ENCODE results near the gene RPS6KA4.
"Not testable (repeated sequence)": the region's sequence is repeated elsewhere in the genome, so short reads cannot be mapped to it uniquely, and the experiment has no call there.

The RPS6KA4 gene

DNA sequence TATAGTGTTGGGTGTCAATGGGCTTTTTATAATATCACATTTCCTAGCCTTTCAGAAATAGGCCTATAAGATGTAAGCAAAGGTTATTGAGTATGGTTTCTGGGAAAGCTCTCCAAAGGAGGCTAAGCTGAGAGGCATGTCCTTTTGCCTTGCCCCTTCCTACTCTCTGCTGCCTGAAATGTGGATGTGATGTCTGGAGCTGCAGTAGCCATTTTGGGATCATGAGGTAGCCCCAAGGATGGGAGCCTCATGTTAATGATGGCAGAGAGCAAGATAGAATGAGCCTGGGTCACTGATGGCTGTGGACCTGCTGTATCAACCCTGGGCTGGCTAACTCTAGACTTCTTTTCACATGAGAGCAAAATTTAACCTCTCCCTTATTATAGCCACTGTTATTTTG lies 29.0 kb downstream of the RPS6KA4 start:
- no peak for DNase-seq (ENCODE audit: low read depth)

DNA sequence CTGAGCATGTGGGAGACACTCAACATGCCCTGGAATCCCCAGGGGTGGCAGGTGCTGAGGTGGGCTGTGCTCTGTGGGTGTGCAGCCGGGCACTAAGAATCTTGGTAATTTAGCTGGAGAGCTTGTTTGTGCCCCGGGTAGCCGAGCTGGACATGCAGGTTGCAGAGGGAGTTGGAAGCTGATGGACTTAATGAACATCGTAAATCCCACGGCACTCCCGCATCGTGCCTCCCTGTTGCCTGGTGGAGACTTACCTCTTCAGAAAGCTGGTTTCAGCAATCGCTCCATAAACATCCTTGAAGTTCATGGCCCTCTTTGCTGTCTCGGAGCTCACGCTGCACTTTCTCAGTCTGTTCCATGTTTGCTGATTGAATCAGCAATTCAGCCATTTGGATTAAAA lies 29.9 kb downstream of the RPS6KA4 start:
- no peak for DNase-seq (ENCODE audit: low read depth)

DNA sequence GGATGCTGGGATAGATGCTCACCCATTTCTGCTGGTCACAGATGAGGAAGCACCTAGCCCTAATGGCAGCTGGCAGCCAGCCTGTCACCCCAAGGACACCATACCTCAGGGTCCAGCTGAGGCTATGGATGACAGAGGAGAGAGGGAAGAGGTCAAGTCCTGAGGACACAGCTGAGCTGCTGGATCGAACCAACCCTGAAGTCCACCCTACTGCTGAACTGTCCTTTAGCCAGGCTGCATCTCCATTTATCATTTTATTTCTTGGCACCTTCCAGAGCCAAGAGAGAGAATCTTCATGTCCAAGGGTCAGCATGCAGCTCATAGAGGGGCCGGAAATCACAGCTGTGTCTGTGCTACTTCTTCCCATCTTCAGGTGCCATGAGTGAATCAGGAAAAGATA lies 30.9 kb downstream of the RPS6KA4 start:
- DNase-seq (ENCODE audit: low read depth) = no peak

DNA sequence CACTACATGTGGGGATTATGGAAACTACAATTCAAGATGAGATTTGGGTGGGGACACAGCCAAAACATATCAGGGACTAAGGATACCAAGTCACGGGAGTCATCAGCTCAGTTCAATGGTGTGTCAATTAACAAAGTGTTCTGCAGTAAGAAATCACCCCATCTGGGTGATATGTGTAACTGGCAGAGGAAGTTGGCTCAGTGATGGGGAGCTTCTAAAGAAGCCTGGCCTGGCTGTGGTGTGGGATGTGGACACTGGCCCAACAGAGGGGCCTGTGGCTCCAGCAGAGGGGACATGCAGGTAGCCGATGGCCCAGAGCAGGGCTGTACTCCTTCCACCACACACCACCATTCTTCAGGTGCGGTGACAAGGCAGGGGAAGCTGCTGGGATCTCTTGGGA lies 31.6 kb downstream of the RPS6KA4 start:
- no peak for DNase-seq (ENCODE audit: low read depth)

DNA sequence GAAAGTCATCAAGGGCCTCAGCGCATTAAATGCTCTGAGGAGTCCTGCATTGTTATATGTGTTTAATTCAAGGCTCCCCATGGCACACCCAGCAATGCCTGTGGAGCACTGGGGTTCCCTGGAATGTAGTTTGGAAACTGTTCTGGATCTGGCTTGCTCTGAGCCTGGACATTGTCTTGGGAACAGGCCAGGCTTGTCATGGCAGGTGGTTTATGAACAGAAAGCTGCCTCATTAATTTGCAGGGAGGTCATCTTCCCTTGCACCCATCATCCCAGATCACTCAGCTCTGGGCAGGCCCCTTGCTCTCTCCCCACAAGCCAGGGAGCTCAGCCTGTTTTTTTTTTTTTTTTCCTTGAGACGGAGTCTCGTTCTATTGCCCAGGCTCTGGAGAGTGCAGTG lies 32.9 kb downstream of the RPS6KA4 start:
- no peak for DNase-seq (ENCODE audit: low read depth)

DNA sequence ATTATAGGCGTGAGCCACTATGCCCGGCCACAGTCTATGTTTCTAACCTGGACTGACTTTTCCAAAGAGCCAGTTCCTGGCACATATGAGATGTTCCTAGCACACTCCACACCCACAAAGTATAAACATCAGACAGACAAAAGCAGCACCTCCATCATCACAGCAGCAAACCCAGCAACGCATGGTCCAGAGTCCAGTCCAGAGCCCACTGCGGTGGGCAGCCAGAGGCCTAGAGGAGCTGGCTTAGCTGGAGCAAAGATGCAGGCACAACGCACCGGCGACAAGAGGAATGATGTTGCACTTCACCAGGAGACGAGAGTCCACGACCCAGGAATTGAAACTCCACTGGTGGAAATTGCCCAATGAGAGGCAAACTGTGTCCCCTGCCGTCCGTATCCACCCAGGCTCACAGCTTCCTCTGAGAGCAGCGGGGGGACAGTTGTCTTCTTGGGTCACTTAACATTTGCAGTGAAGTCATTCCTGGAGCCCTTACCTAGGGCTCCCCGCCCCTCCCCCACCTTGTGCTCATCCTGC lies 36.6 kb downstream of the RPS6KA4 start:
- no peak for DNase-seq (ENCODE audit: low read depth)

DNA sequence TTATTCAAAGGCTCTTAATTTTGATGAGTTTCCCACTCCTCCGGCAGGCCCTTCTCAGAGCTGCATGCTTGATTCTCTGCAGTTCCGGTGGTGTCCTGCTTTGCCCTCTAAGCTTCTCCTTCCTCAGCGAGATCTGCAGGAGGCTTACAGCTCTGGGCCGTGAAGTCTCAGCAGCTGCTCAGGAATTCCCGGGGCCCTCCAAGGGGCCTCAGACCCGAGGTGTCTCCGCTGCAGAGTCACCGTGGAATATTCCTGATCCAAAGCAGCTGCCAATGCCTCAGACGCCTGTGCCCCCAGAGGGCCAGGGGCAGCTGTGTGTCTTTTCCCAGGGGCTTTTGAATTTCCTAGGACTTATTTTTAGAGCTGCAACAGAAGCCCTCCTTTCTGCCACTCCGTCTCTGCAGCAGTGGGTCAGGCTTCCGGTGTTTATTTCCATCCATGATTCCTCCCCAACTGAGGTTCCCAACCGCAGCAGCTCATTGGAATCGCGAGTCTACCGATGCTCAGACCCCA lies 37.2 kb downstream of the RPS6KA4 start:
- DNase-seq (ENCODE audit: low read depth) = no peak

DNA sequence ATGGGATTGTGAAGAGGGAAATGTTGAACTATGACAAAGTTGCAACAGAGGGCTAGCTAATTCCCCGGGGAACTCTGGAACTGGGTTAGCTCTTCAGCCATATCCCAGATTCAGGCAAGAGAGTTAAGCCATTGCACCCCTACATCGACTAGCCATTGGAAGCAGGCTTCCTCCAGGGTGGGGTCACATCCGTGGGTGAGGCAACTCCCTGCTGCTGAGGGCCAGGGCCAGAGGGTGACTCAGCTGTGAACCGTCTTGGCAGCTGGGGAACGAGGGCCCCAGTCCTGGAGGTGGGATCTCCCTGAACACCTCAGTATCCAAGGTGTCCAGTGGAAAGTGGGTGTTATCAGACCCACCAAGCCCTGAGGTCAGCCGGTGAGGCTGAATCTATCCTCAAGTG lies 41.1 kb downstream of the RPS6KA4 start:
- no peak for DNase-seq (ENCODE audit: low read depth)

DNA sequence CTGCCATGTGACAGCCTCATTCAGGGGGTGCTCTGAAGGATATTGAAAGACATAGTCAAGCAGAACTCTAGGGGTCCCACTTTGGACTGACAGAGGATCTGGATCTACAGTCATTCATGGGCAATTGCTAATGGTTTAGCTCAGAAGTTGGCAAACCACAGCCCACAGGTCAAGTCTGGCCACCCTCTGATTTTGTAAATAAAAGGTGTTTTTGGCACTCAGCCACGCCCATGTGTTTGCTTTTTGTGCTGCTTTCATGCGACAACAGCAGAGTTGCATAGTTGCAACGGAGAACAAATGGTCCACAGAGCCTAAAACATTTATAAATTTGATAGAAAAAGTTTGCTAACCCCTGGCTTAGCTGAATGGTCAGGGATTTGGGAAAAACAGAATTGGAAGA lies 41.7 kb downstream of the RPS6KA4 start:
- DNase-seq (ENCODE audit: low read depth) = no peak

DNA sequence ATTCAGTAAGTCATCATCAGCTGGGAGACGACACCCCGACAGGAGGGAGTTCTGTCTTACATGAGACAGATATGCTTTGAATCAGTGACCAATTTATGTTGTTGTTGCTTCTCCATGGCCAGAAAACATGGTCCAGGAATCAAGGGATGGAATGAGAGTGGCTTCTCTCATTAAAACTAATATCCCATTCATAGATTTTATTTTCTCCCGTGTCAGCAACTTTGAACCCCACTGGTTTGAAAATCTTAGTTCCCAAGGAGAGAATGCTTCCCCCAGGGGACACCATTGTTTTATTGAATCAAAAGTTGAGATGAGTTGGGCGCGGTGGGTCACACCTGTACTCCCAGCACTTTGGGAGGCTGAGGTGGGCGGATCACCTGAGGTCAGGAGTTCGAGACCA lies 42.8 kb downstream of the RPS6KA4 start:
- no peak for DNase-seq (ENCODE audit: low read depth)

DNA sequence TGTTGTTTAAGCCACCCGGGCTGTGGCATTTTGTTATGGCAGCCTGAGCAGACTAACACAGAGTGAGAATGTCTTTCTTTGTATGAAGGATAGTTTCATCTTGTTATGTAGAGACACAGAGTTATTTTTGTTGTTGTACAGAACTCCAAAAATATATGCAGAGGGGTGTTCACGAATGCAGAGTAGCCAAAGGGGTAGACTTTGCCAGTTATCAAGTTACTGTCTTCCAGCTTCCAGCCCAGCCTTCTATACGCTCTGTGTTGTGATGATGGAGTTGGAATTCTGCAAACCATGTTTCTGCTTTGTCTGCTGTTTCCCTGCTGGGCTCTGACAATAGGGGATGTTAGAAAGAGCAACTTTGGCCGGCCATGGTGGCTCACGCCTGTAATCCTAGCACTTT lies 44.1 kb downstream of the RPS6KA4 start:
- no peak for DNase-seq (ENCODE audit: low read depth)

DNA sequence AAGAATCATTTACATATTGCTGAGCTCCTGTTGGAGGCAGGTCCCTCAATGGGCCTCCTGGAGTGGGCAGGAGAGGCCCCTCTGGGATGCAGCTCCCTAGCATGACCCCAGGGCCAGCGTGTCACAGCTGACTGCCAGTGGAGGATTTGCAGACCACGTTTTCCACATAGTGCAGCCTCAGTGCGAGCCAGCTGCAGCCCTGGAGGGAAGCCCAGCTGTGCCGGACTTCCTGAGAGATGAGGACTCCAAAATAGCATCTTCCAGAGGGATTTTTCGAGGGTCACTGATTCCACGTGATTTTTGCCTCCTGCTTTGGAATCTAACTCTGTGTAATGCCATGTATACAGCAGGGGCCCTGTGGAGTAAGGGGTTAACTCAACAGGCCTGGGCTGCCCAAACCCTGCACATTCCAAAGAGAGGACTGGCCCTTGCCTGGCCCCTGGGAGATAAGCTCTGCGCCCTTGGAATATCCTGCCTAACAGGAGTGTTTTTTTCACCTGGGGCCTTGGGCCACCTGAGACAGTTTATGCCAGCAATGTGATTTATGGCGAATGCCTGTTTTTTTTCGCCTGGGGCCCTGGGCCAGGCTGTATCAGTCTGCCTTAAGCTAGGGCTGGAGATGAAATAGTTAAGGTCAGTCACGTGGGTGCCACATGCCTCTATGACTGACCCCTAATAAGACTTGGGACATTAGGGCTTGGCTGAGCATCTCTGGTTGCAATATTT lies 47.4 kb downstream of the RPS6KA4 start:
- DNase-seq (ENCODE audit: low read depth) = no peak

DNA sequence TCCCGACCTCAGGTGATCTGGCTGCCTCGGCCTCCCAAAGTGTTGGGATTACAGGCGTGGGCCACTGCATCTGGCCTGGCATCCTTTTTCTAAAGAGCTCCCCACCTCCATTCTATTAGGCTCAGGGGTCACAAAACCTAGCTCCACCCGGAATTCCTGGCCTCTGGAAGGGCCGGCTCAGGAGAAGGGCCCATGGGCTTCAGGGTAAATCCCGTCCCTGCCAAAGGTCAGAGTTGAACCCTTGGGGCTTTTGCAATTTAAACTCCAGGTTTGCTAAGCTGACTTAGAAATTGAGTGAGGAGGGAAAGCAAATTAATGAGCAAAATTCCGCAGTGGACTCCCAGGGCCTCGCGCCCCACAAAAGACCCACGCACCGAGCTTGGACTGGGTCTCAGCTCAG lies 48.3 kb downstream of the RPS6KA4 start:
- no peak for DNase-seq (ENCODE audit: low read depth)

DNA sequence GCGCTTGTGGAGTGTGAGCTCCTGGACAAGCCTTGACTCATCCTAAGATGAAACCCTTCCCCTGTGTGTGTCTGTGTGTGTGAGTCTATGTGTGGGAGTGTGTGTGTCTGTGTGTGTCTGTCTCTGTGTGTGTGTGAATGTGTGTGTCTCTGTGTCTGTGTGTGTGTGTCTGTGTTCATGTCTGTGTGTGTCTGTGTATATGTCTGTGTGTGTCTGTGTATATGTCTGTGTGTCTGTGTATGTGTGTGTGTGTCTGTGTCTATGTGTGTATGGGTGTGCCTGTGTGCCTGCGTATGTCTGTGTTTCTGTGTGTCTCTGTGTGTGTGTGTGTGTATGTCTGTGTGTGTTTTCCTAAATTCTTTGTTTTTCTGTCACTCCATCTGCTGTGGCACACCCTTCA lies 48.7 kb downstream of the RPS6KA4 start:
- DNase-seq (ENCODE audit: low read depth) = no peak

DNA sequence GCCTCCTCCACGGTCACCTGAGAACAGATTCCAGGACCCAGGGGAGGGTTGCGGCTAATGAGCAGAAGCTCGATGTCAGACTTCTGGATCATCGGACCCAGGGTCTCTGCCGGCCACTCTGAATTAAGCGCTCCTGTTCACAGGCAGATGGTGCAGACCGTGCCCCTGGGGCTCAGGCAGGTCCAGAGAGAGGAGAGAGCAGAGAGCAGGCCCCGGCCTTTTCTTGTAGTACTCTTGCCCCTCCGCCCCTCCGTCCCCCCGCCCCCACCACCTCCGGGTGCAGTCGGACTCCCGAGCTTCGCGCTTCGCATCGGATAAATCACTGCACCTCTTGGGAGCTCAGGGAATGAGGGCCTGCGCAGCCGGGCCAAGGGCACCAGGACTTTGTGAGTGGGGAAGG lies 50.3 kb downstream of the RPS6KA4 start:
- no peak for DNase-seq (ENCODE audit: low read depth)

DNA sequence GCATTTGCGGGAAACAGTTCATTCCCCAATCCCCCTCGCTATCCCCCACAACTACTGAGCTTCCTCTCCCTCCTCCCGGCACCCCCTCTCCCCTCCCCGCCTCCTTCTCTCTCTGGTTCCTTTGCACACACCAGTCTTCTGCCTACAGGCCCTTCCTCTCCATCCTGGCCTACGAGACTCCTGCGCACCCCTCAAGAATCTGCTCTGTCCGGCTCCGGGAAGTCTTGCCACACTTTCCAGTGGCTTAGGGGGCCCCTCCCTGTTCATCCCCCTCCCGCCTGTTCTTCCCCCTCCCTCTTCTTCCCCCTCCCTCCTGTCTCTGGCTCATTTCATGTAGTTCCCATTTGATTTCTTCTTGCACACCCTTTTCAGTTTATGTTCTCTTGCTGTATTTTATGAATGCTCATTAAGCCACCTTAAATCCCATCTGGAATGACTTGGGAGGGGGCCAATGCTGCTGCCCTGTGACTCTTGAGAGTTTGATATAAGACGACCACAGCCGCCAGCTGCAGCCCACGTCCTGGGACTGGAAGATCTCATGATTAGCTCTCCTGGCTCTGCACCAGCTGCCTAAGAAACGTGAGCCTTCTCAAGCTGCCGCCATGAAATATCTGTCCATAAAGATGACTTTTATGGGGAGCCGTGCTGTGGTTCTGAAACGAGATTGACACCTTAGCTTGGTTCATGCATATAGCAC lies 50.9 kb downstream of the RPS6KA4 start:
- DNase-seq (ENCODE audit: low read depth) = no peak

DNA sequence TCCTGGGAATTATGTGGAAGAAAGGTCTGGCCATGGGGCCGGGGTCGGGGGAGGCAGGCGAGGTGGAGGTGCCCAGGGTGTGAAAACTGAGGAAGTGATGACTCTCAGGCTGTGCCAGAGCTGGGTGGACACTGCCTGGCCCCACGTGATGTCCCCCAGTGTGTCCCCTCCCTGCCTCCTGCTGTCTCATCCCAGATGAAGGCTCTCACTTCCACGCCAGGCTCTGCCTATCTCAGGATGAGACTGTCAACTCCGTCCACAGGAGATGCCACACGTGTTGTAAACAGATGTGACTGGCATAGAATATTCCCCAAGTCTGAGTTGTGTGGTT lies 51.4 kb downstream of the RPS6KA4 start:
- DNase-seq (ENCODE audit: low read depth) = no peak

DNA sequence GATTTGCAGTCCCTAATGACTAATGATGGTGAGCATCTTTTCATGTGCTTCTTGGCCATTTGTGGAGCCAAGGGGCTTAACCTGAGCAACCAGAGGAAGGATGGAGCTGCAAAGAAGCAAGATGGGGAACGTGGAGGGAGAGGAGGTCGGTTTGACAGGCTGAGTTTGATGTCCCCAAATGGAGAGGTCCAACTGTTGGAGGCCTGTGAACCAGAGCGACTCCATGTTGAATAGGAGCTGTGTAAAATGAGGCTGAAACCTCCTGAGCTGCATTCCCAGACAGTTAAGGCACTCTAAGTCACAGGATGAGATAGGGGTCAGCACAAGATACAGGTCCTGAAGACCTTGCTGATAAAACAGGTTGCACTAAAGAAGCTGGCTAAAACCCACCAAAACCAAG lies 54.5 kb downstream of the RPS6KA4 start:
- no peak for DNase-seq (ENCODE audit: low read depth)

DNA sequence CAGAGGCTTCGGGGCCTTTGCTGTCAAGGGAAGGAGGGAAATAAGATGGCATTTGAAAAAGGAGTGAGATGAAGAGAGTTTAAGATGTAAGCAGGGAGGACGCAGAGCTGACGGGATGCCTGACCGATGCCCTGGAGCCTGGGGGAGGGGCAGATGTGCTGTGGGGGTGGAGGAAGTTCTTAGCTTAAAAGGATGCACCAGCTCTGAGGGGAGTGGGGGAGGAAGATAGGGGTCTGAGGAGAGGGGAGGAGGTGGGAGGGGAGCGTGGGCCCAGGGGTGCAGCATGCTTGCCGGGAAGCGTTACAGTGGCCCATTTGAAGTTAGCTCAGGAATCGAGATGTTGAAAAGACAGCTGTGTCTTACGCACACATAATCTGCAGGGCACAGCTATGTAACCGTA lies 56.3 kb downstream of the RPS6KA4 start:
- no peak for DNase-seq (ENCODE audit: low read depth)

DNA sequence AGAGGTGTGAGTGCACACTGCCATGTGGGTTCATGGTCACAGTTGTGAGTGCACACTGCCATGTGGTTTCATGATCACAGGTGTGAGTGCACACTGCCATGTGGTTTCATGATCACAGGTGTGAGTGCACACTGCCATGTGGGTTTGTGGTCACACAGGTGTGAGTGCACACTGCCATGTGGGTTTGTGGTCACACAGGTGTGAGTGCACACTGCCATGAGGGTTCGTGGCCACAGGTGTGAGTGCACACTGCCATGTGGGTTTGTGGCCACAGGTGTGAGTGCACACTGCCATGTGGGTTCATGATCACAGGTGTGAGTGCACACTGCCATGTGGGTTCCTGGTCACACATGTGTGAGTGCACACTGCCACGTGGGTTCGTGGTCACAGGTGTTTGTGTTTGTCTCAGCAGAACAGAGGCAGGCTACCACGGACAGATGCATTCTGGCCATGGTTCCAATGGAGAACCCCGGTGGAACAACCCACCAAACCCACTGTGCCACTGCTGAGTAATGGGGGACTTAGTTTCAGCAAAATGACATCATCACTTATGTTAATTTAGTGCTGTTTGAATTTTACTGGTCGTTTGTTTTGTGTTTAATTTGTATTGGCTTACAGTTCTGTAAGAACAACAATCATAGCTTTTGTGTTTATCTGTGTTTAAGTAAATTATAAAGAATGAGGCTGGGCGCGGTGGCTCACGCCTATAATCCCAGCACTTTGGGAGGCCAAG lies 57.2 kb downstream of the RPS6KA4 start:
- DNase-seq (ENCODE audit: low read depth) = no peak

DNA sequence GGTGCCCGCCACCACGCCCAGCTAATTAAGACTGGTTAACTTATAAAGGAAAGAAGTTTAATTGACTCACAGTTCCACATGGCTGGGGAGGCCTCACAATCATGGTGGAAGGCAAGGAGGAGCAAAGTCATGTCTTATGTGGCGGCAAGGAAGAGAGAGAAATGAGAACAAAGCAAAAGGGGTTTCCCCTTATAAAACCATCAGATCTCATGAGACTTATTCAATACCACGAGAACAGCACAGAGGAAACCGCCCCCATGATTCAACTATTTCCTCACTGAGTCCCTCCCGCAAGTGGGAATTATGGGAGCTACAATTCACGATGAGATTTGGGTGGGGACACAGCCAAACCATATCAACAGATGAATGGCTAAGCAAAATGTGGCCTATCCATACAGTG lies 59.3 kb downstream of the RPS6KA4 start:
- not testable (repeated sequence) for DNase-seq (ENCODE audit: low read depth)

DNA sequence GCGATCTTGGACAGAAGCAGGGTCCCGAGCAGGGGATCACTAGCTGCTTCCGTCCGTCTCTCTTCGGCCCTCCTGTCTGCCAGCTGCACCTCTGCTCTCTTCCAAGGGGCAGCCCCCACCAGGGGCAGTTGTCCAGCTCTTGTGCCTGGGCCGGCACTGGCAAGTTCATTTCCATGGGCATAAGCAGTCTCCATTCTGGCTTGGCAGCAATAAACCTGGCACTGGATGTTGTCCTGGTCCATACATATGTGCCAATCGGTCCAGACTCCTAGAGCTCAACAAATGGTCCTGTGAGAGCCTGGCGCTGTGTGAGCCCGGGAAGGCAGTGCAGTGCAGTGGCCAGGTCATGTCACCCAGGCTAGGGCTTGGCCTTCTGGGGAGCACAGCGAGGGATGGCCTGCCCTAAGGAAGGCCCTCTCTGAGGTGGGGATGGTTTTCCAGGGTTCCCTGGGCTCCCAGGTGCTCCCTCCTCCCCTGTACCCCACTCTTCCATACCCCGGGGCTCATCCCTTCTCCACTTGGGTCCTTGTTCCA lies 60.4 kb downstream of the RPS6KA4 start:
- DNase-seq (ENCODE audit: low read depth) = no peak
